DOHH2 (cell line): ENCODE measurements around the gene FUT7.

Source experiments
- CTCF ChIP-seq: fragments of 200-600 bp; sonication (generic); IDR thresholded peaks from one replicate; pipeline ENCODE4 v1.5.1; 2014; ENCODE audit warnings: antibody characterized with exemption, mild to moderate bottlenecking, low read depth, low read length; ENCODE audit not compliant: poor library complexity, severe bottlenecking
- EZH2phosphoT487 ChIP-seq: fragments of 200-600 bp; sonication (generic); IDR thresholded peaks from 2 replicates; pipeline ENCODE4 v1.6.1; 2017; ENCODE audit warnings: borderline replicate concordance, mild to moderate bottlenecking, antibody characterized with exemption, low read length, moderate library complexity, mixed read lengths

GRCh38 chr9:137007108-137007815 lies 24.6 kb downstream of the FUT7 start:
- TF ChIP-seq CTCF = no peak
- TF ChIP-seq EZH2phosphoT487 = no peak
